HG03354 (cell line): ENCODE measurements around the gene PHLDB2.
"Not testable (repeated sequence)": the region's sequence is repeated elsewhere in the genome, so short reads cannot be mapped to it uniquely, and the experiment has no call there.

Experiments
- ATAC-seq: cut with Tn5 transposase; IDR thresholded peaks from one replicate; pipeline ENCODE4 v1.9.1; 2021; ENCODE audit warnings: mild to moderate bottlenecking; ENCODE audit not compliant: unreplicated experiment, poor library complexity, severe bottlenecking

PHLDB2 gene

DNA sequence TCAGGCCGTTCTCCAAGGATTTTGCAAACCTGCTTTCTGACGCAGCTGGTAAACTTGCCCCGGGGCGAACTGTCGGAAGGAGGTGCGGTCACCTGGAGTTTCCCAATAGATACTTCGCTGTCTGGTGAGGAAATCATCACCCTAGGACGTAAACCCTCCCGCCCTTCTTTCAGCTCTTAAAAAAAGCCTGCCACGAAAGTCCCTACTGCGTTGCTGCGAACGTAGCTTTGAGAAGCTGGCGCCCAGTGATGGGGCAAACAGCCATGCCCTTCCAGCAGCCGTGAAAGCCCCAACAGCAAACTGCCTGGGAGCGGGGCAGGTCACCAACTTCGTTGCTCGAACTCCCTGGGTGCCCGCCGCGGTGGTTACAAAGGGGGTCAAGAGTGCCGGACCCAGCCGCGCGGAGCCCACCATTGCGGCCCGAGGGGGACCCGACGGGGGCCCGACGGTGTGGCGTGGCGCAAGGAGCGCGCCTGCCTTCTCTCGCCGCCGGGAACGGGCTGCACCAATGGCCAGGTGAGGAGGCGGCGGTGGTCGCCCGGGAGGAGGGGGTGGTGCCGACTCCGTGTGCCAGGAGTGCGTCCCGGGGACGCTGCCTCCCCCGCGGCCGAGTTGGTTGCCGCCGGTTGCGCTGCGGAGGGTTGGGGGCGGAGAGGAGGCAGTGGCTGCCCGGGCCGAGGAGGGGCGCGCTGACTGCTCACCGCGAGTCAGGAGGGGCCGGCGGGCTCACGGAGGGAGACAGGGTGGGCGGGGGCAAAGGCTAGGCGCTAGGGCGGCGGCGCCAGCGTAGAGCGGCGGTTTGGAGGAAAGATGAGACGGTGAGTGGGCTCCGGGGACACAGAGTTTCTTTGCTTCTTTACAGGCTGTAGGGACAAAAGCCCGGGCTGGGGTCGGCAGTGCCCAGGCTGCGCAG lies at the start of gene PHLDB2:
TSS of gene PHLDB2 (plus strand) at position 205 of the 913 bp plus-strand sequence. CDS start 24,813 bp downstream, outside the sequence.
- peak; percentile 57 for ATAC-seq

DNA sequence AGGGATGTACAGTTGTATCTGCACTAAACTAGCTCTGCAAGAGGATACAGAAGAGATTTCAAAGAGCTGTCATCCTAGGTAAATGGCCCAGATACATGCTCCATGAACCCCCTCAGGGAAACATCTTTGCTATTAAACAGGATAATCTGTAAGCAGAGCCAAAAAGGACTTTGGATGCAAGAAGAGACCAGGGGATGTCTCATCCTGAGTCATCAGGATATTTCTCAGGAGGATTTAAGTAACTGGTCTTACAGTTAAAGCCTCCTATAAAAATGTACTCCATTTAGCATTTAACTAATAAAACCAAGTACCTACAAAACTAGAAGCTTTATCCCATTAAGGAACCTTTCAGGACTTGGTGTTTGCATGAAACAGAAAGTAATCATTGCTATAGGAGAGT lies 48.2 kb upstream of the PHLDB2 start:
- ATAC-seq, result no peak

DNA sequence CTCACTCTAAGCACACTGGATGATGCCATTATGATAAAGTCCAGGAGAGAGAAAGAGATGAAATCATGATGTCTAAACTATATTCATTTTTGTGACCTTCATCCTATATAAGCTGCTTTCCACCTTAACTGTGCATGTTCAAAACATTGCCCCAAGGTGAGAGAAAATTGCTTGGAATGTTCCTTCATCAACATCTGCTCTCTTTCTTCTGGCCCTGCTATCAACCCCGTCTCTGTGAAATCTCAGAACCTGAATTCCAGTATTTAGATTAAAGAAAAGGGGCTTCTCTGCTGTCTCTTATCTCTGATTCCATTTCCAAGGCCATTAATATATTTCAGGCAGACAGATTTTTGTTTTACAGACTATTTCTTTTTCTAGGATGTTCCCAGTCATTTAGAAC lies 47.3 kb upstream of the PHLDB2 start:
- no peak for ATAC-seq

DNA sequence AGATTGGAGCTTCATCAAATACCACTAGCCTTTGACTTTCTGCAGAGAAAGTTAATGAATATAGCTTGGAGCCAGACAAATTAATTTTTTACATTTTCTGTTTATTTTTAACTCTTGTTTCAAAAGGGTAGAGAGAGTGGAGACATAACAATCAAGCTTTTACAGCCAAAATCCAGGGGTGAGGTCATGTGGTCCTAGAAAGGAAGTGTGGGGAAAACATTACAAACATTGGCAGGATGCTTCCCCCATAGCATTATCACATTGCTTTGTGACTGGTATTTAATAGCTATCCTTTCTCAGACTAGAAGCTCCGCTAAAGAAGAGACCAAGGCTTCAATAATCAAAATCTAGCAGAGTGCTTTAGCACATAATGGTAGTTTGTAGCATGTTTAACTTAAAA lies 46.4 kb upstream of the PHLDB2 start:
- peak; percentile 73 for ATAC-seq

DNA sequence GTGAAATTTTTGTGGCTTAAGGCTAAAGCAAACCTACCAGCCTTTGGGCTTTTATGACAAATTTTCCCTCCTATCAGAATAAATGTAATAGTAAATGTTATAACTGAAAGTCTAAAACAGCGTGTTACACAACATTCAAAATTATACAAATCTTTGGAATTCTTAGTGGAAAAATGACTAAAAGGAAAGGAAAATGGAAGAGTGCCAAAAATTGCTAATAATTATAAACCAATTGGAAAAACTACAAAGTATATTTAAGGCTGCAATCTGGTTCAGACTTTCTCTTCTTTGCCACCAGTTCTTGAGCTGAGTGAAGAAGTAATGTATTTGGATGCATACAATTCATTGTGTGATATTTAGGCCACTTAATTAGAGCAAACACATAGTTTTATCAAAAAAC lies 45.6 kb upstream of the PHLDB2 start:
- ATAC-seq, result no peak

DNA sequence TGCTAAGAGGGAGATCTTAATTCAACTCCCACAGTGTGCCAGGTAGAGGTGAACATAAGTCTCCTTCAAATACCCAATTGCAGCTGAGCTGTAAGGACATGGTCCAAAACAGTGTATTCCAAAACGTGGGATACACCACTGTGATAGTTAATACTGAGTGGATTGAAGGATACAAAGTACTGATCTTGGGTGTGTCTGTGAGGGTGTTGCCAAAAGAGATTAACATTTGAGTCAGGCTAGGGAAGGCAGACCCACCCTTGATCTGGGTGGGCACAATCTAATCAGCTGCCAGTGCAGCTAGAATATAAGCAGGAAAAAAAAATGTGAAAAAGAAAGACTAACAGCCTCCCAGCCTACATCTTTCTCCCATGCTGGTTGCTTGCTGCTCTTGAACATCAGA lies 45.1 kb upstream of the PHLDB2 start:
- no peak for ATAC-seq

DNA sequence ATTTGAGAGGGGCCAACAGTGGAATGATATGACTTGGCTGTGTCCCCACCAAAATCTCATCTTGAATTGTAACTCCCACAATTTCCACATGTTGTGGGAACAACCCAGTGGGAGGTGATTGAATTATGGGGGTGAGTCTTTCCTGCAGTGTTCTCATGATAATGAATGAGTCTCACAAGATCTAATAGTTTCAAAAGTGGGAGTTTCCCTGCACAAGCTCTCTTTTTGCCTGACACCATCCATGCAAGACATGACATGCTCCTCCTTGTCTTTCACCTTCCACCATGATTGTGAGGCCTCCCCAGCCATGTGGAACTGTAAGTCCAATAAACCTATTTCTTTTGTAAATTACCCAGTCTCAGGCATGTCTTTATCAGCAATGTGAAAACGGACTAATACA lies 42.3 kb upstream of the PHLDB2 start:
- ATAC-seq, result not testable (repeated sequence)

DNA sequence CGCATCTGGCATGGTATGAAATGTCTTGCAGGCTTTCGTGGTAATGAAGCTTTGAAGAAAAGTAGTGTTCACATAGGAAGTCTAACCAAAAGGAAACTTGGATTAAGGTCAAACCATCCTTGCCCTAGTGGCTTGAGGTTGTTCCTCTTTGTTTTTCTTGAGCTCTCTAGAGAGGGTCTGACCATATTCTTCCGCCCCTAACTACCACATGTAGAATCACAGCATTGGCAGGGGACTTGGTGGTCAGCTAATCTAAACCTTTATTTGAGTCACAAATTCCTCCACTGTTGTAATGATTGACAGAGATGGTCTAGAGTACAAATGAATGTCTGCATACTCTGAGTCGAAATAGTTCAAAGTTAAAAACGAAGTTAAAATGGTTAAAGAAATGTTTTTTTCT lies 39.1 kb upstream of the PHLDB2 start:
- ATAC-seq, result no peak

DNA sequence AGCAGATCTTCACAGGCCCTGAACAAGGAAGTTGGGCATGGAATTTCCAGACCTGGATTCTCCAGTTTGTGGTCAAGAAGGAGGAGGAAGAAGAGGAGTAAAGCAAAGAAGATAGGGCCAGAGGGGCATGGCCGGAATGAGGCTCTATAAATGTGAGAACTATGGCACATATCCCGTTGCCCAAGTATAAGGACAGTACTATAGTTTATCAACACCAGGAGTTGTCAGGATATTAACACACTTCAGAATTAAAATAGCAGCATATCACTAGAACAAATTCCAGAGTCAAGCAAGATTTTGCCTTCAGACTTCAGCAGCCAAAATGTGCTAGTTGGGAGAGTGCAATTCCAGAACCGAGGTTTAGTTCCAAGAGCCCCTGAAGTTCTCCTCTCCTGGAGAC lies 38.4 kb upstream of the PHLDB2 start:
- ATAC-seq, result no peak

DNA sequence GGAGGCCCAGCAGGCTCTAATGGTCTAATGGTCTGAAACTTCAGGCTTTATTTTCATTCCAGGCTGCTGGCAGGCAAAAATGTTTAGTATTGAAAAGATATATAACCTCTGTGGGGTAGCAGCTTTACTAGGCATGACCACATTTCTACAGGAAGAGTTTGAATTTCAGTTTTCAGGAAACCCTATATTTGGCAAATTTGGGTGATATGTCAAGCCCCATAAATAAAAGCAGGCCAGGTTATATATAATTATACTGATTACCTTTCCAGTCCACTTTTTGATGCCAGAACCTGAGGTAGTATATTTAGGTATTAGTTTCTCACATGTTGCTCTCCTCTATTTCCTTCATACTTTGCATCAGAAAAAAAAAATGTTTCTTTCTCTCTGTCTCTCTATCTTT lies 37.2 kb upstream of the PHLDB2 start:
- ATAC-seq, result no peak

DNA sequence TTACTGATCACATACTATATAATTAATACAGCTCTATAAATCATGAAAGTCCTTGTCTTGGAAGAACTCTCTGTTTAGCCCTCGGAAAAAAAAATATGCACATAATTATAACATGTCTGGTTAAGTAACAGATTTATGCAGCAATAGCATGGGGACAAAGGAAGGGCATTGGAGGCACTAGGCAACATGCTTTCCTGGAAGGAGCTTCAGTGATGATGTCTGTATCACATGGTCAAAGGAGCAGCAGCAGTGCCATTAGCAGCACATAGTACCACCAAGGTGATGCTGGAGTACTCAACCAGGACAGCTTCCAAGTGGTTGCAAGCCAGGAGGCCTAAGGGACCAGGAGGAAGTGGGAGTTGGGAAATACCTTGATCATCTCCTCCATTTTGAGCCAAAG lies 36.3 kb upstream of the PHLDB2 start:
- ATAC-seq, result no peak

DNA sequence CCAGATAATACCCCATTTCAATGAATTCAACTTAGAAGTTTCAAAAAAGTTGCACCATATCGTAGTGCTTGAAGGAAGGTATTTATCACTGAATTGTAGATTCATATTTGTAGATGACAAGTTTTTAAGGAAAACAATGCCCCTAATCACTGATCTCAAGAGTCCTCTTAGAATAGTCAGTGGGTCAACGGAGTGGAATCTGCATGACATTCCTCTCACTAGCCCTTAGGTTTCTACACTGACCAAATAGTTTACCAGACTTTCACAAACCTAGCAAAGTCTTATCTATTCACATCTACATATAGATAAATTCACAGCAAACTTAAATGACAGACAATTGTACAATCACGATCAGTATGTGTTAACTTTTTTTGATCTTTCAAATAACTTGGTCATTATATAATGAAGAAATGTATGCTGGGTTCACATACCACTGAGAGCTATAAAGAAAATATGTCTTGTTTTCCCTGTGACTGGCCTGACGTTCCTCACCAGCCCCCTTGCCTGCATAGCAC lies 35.7 kb upstream of the PHLDB2 start:
- ATAC-seq, result no peak

DNA sequence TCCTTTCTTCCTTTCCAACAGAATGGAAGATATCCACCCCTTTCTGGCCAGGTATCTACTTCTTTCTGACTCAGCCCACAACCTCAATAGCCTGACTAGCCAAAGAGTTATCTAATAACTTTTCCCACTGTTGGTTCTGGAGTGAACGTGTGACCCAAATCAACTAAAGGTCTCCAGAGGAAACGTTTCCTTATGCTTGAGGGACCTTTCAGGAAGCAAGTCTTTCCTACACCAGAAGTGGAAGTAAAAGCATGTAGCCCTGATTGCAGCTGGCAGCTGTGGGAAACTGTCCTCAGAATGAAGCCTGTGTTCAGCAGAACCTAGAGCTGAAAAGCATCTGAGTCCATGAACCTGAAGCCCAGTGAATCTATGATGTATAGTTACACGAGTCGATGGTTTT lies 34.7 kb upstream of the PHLDB2 start:
- no peak for ATAC-seq

DNA sequence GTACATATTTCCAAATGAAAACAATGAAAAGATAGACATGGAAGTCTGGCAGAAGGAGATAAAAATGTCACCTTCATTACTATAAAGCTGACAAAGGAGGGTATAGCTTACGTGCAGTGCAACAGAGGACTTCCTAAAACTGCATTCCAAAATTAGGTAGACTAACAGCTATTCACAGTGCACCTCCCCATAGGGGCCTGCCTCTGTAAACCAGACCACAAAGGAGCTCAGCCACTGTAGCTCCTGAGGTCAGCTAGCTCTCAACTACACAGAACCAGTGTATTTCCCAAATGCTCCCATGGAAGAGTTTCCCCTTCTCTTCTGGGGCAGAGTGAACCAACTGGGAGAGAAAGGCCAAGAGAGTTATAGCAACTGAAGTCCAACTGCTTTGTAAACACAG lies 31.2 kb upstream of the PHLDB2 start:
- no peak for ATAC-seq

DNA sequence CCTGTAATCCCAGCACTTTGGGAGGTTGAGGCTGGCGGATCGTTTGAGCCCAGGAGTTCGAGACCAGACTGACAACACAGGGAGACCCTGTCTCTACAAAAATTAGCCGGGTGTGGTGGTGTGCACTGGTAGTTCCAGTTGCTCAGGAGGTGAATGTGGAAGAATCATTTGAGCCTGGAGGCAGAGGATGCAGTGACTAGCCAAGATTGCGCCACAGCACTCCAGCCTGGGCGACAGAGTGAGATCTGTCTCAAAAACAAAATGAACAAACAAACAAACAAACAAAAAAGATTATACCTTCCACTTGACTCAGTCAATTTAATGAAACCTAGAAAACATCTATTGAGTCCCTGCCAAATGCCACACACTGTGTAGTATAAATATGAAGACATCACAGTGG lies 30.5 kb upstream of the PHLDB2 start:
- no peak for ATAC-seq

DNA sequence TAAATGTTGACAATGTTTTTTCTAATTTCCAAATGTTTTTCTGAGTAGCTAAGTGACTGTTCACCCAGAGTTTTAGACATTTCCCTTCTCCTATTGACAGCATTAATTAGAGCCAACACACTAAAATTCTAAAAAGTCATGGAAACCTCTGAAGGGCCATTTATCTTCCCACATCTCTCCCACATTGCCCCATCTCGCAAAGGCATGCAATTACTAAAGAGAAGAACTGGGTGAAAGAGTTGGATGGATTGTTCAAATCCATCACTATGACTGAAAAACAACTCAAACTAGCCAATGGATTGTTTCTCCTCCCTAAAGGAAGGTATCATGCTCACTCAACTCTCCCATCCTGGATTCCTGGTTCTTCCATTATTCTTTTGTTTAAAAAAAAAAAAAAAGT lies 30.0 kb upstream of the PHLDB2 start:
- no peak for ATAC-seq

DNA sequence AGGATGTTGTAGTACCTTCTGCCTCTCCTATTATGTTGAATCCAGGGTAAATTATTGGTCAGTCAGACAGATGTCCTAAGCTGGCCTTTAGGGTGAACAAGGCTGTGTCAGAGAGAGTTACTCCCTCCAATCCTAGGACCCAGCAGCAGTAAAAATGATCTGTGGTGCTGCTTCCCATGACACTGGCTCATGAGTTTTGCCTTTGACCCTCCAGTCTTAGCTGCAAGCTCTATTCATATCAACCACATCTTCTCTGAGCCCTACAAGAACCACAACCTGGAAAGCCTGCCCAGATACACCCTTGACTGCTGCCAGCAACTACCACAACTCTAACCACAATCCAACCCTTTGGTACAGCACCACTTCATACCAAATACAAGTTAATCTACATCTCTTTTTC lies 27.2 kb upstream of the PHLDB2 start:
- ATAC-seq, result no peak

DNA sequence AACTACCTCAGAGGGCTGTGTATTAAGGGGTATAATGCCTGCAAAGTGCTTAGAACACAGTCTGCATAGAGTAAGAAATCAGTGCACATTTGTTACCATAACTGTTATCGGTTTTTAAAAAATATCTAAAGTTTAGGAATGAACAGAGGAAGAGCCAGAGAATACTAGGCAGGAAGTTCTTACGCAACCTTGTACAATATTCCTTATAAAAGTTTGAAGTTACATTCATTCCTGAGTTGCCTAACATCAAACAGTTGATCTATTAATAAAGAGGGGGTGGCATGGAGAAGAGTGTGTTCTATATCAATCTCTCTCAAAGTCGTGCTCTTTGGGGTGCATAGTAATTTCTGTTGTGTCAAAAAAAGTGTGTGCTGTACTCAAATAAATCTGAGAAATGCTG lies 22.0 kb upstream of the PHLDB2 start:
- ATAC-seq, result no peak

DNA sequence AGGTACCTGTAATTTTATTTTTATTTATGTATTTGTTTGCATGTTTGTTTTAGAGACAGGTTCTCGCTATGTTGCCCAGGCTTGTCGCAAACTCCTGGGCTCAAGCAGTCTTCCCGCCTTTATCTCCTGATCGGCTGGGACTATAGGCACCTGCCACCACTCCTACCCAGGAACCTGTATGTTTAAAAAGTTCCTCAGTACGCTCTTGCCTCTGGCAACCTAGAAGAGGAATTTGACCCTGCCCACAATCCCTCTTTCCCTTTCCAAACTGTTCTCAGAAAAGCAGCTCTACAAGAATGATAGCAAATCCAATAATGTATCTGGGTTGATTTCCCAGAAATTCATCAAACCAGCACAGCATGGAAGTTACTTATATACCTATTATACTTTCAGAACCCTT lies 20.9 kb upstream of the PHLDB2 start:
- ATAC-seq, result no peak

DNA sequence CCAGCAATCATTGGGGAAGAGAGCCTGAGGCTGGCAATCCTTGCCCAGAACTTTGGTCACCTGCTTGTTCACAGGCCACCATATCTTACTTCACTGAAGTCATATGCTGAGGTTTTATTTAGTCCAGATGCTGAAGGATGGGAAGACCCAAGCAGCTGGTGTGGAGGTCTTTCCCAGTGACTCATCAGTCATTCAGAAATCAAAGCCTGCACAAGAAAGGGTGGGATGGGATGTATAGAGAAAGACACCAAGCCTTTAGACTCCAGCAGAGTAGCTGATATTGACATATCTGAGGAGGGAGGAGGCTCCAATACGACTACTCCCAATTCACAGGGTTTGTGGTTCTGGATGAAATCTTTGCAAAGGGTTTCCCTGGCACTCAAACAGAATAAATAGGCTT lies 13.0 kb upstream of the PHLDB2 start:
- no peak for ATAC-seq

DNA sequence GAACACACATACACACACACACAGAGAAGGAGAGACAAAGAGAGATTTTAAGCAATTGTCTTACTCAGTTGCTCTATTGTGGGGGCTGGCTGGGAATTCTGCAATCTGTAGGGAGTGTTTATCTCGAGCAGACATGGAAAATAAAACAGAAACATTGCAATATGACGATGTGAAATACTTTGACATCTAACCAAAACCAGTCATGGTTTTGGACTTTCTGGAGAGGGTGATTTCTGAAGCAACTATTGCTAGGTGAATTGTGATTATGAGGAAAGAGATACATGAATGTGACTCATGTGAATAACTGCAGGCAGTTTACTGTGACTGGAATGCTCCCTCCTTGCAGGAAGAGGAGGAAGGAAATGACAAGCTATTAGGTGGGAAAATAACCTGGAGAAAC lies 12.3 kb upstream of the PHLDB2 start:
- no peak for ATAC-seq

DNA sequence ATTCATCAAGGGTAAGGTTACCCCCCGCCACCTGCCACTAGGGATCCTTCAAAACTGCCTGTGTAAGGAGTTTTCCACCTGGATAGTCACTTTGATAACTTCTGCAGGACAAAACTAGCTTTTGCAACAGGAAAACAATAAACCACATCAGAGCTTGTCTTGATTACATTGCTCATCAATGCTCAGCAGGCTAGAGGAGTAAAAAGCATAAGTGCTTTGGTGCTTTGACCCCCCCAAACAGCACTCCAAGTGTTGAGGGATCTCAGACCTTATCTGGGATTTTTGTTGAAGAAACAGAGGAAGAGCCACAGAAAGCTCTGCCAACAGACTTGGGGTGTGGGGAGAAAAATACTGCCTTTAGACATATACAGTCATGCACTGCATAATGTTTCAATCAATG lies 10.8 kb upstream of the PHLDB2 start:
- no peak for ATAC-seq
